Measurements from ENCODE around the gene RTN1. TPM values are rescaled to one million over a fixed set of nuclear protein-coding genes. Genes with fewer than 3 reads are reported as not detected.

RTN1 gene
- total and polyA plus RNA-seq, 2 experiments from 2014 or later, result 4.2 to 4.3 TPM

GRCh38 chr14:59912443-59912842 is 41.9 kb upstream of the RTN1 start (continued):
- TF ChIP-seq ZNF462 (CRISPR knock-in tag; IDR thresholded peaks at IDR 0.05) (no peak), NANOG (IDR thresholded peaks at IDR 0.05; ENCODE audit: borderline replicate concordance) (no peak), POLR2AphosphoS5 (IDR thresholded peaks at IDR 0.05; ENCODE audit: low read depth) (no peak), ZNF331 (CRISPR knock-in tag; IDR thresholded peaks at IDR 0.05; ENCODE audit: low read depth) (no peak), ZNF114 (CRISPR knock-in tag; IDR thresholded peaks at IDR 0.05) (no peak)

- Mint-ChIP-seq H3K4me1 (peaks cover 5% of the 10 kb centered on the region; the same call in 2 of the 3 replicates), H3K27me3 (ENCODE audit: insufficient read depth, low read depth, poor library complexity) (no peaks in the 10 kb centered on the region), H3K36me3 (ENCODE audit: low read depth) (no peaks in the 10 kb centered on the region), H3K27ac (no peak overlapping the region), H3K9me3 (no peaks in the 10 kb centered on the region), H3K4me3 (no peak overlapping the region)
- no peaks in the 10 kb centered on the region for H3F3A ChIP-seq (replicated peaks; ENCODE audit: low read depth)
- H3K9me2 ChIP-seq (ENCODE audit: insufficient read depth), result no peaks in the 10 kb centered on the region
- no peak overlapping the region for H3K4me3 ChIP-seq
- H3K36me3 ChIP-seq (ENCODE audit: insufficient read depth), result no peaks in the 10 kb centered on the region
- H3K4me2 ChIP-seq, result no peak overlapping the region
- no peak for ATAC-seq
- H4K20me1 ChIP-seq (replicated peaks; ENCODE audit: insufficient read depth), result no peaks in the 10 kb centered on the region
- peaks cover 6% of the 10 kb centered on the region; the same call in 1 of the 2 replicates for H3K4me1 ChIP-seq (ENCODE audit: insufficient read depth)
- H2AFZ ChIP-seq, result no peak overlapping the region
- H3K79me2 ChIP-seq (replicated peaks; ENCODE audit: insufficient read depth), result no peaks in the 10 kb centered on the region
- no peak overlapping the region for H3K27ac ChIP-seq (ENCODE audit: low read depth)
- H3K27me3 ChIP-seq (ENCODE audit: insufficient read depth), result no peaks in the 10 kb centered on the region
- DNase-seq (ENCODE audit: low spot score), result no peak
- TF ChIP-seq CTCF (conservative IDR thresholded peaks at IDR 0.05; ENCODE audit: low read depth in 2 of 2), result no peak
- TF ChIP-seq EZH2phosphoT487 (IDR thresholded peaks at IDR 0.05; ENCODE audit: unreplicated experiment), result no peak
- TF ChIP-seq ZNF331 (CRISPR knock-in tag; IDR thresholded peaks at IDR 0.05; ENCODE audit: low read depth), result no peak
- no peak for TF ChIP-seq JUNB (IDR thresholded peaks at IDR 0.05; ENCODE audit: unreplicated experiment)
- no peak for TF ChIP-seq ZNF114 (CRISPR knock-in tag; IDR thresholded peaks at IDR 0.05)
- TF ChIP-seq CREB1 (CRISPR knock-in tag; IDR thresholded peaks at IDR 0.05; ENCODE audit: low read depth), result no peak
- TF ChIP-seq ETS1 (IDR thresholded peaks at IDR 0.05), result no peak
- no peak for TF ChIP-seq NANOG (IDR thresholded peaks at IDR 0.05; ENCODE audit: borderline replicate concordance)
- no peak for TF ChIP-seq EZH2 (IDR thresholded peaks at IDR 0.05; ENCODE audit: low read depth, unreplicated experiment)
These were observed 34.6 kb upstream of the RTN1 start for GRCh38 chr14:59905188-59905587.
